Stimulated activated memory B cell treated with anti-CD40 and anti-IgM and Interleukin-4, amounts not matched to agents 10 μg/mL and 1 μg/mL and 100 μg/mL, for 72 hours (primary cell): Measurements from ENCODE around the gene ARFGEF2.

Experiments
- ATAC-seq: fragments of 150-1000 bp; cut with Tn5 transposase; 2 replicates; pipeline ENCODE4 v1.10.0; 2021
- H3K27ac Mint-ChIP-seq: one replicate; pipeline ENCODE4 v1.8.0; 2022; ENCODE audit warnings: mild to moderate bottlenecking, mixed read lengths
- H3K27me3 Mint-ChIP-seq: one replicate; pipeline ENCODE4 v1.8.0; 2022; ENCODE audit warnings: mixed read lengths
- H3K36me3 Mint-ChIP-seq: one replicate; pipeline ENCODE4 v1.8.0; 2022; ENCODE audit warnings: mixed read lengths
- H3K4me1 Mint-ChIP-seq: one replicate; pipeline ENCODE4 v1.8.0; 2022; ENCODE audit warnings: mixed read lengths
- H3K4me3 Mint-ChIP-seq: one replicate; pipeline ENCODE4 v1.8.0; 2022; ENCODE audit warnings: mild to moderate bottlenecking, moderate library complexity, mixed read lengths
- H3K9me3 Mint-ChIP-seq: one replicate; pipeline ENCODE4 v1.8.0; 2022; ENCODE audit warnings: mixed read lengths

ARFGEF2 gene

GRCh38 chr20:48912065-48912464, 9.4 kb upstream of the ARFGEF2 start:
- H3K4me3 Mint-ChIP-seq = no peak overlapping the region

DNA sequence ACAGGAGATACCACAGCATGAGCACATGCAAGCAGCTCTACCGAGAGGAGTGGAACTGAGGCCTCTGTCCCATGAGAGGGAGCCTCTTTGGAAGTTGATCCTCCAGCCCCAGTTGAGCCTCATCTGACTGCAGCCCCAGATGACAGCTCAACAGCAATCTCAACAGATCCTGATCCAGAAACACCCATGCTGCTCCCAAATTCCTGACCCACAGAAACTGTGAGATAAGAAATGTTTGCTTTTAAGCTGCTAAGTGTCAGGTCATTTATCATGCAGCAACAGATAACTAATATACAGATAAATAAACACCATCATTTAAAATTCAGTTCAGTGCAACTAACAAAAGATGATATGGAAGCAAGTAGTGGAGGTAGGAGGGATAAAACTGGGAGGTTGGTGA, 4.8 kb upstream of the ARFGEF2 start:
- H3K9me3 Mint-ChIP-seq = no peaks in the 10 kb centered on the region
- H3K4me3 Mint-ChIP-seq = no peak overlapping the region
- H3K27ac Mint-ChIP-seq = no peak overlapping the region
- peaks cover 42% of the 10 kb centered on the region for H3K4me1 Mint-ChIP-seq
- ATAC-seq = no peak
- H3K36me3 Mint-ChIP-seq = peaks cover 6% of the 10 kb centered on the region
- no peaks in the 10 kb centered on the region for H3K27me3 Mint-ChIP-seq

More at GRCh38 chr20:48912065-48912464, 9.4 kb upstream of the ARFGEF2 start:
- ATAC-seq = peak; percentile 98
- Mint-ChIP-seq H3K9me3 (peaks cover 3% of the 10 kb centered on the region), H3K27me3 (no peaks in the 10 kb centered on the region), H3K27ac (peak overlapping the region; percentile 61), H3K36me3 (no peaks in the 10 kb centered on the region), H3K4me1 (peaks cover 44% of the 10 kb centered on the region)

GRCh38 chr20:48919336-48919881, 2.1 kb upstream of the ARFGEF2 start:
- H3K9me3 Mint-ChIP-seq = no peaks in the 10 kb centered on the region
- no peak for ATAC-seq
- H3K27me3 Mint-ChIP-seq = no peaks in the 10 kb centered on the region
- H3K36me3 Mint-ChIP-seq = peaks cover 6% of the 10 kb centered on the region
- peaks cover 42% of the 10 kb centered on the region for H3K4me1 Mint-ChIP-seq
- no peak overlapping the region for H3K4me3 Mint-ChIP-seq
- H3K27ac Mint-ChIP-seq = no peak overlapping the region

DNA sequence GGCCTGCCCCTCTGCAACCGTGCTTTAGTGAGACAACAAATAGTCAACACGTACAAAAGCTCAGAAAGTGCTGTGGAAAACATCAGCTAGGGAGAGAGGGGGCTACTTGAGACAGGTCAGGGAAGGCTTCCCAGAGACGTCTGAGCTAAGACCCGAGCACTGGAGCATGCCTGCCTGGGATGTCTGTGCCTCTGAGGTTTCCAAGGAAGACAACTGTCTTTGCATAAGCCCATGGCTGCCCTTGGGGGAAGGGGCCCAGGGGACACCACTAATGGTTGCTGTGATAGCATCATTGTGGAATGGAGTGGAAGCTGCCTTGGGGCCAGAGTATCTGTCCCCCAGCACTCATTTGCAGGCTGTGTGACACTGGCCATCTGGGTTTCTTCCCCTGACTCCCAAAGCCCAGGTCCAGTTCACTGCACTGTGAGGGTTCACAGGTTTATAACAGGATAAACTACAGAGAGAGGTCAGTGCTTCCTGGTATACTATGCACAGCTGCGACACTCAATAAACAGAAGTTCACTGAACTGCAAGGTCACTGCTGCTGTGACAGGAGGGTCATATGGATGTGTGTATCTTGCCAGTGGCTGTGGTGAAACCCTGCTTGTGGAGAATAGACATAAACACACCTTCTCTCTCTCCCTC, 1.5 kb upstream of the ARFGEF2 start:
- no peaks in the 10 kb centered on the region for H3K27me3 Mint-ChIP-seq
- peak overlapping the region; percentile 93 for H3K4me3 Mint-ChIP-seq
- ATAC-seq = no peak
- H3K9me3 Mint-ChIP-seq = no peaks in the 10 kb centered on the region
- H3K36me3 Mint-ChIP-seq = peaks cover 6% of the 10 kb centered on the region
- peak overlapping the region; percentile 92 for H3K27ac Mint-ChIP-seq
- H3K4me1 Mint-ChIP-seq = peaks cover 47% of the 10 kb centered on the region

DNA sequence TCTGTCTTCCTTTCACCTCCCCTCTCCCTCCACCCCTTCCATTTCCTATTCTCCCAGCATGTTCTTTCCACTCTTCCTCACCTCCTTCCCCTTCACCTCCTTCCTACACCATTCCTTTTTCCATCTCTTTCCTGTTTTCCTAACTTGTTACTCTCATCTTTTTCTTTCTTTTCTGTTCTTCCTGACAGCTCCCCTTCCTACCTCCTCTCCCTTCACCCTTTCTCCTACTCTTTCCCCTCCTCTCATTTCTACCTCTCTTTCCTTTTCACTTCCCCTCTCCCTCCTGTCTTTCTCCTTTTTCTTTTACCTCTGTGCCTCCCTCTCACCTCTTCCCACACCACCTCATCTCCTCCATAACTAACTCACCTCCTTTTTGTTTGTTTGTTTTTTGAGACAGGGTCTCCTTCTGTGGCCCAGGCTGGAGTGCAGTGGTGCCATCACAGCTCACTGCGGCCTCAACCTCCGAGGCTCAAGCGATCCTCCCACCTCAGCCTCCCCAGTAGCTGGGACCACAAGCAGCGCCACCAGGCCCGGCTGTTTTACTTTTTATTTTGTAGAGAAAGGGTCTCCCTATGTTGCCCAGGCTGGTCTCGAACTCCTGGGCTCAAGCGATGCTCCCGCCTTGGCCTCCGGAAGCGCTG, 864 bp upstream of the ARFGEF2 start:
- Mint-ChIP-seq H3K27me3 (no peaks in the 10 kb centered on the region), H3K36me3 (peaks cover 6% of the 10 kb centered on the region), H3K4me1 (peaks cover 50% of the 10 kb centered on the region), H3K9me3 (no peaks in the 10 kb centered on the region), H3K27ac (peak overlapping the region; percentile 92), H3K4me3 (peak overlapping the region; percentile 93)
- ATAC-seq = no peak

DNA sequence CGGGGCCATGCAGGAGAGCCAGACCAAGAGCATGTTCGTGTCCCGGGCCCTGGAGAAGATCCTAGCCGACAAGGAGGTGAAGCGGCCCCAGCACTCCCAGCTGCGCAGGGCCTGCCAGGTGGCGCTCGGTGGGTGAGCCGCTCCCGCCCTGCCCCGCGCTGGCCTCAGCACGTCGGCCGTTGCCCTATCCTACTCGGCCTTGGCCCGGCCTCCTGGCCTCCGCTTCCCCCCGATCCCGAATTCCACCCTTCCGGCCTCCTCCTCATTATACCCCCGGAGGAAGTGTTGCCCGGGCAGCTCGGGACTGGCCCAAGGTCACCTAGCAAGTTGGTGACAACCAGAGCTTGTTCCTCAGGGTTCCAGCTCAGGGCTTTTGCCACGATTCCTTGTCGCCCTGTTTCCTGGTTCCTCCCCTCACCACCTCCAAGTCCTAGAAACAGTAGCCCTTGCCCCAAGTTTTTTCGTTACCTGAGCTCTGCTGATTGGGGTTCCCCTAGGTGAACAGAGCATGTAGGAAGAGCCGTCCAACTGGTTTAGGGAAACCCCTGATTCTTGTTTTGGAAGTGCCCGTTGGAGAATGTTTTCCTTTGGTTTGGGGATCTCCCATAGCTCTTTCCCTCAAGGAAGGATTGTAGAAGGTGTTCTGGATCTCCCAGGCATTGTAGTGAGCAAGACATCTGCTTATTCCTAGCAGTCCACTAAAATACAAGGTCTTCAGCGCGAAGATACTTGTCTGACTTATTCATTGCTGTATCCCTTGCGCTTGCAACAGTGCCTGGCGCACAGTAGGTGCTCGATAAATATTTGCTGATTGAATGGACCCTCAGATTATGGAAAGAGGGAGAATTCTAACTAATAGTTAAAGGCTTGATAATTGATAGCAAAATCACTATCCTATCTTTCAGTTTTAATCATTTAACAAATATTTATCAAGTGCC, 641 bp downstream of the ARFGEF2 start:
- Mint-ChIP-seq H3K27me3 (no peaks in the 10 kb centered on the region), H3K4me1 (peaks cover 64% of the 10 kb centered on the region), H3K27ac (peak overlapping the region; percentile 92), H3K36me3 (peaks cover 12% of the 10 kb centered on the region), H3K9me3 (no peaks in the 10 kb centered on the region), H3K4me3 (peak overlapping the region; percentile 98)
- peak; percentile 77 for ATAC-seq

- Mint-ChIP-seq H3K9me3 (no peaks in the 10 kb centered on the region), H3K4me3 (peak overlapping the region; percentile 98), H3K27ac (peak overlapping the region; percentile 92), H3K36me3 (peaks cover 12% of the 10 kb centered on the region), H3K27me3 (no peaks in the 10 kb centered on the region), H3K4me1 (peaks cover 65% of the 10 kb centered on the region)
- ATAC-seq = no peak
These were observed 1.7 kb downstream of the ARFGEF2 start for GRCh38 chr20:48923149-48923718.

GRCh38 chr20:48924756-48925109, 3.2 kb downstream of the ARFGEF2 start:
- H3K36me3 Mint-ChIP-seq = peaks cover 12% of the 10 kb centered on the region
- peaks cover 65% of the 10 kb centered on the region for H3K4me1 Mint-ChIP-seq
- ATAC-seq = no peak
- no peaks in the 10 kb centered on the region for H3K27me3 Mint-ChIP-seq
- peak overlapping the region; percentile 92 for H3K27ac Mint-ChIP-seq
- peak overlapping the region; percentile 98 for H3K4me3 Mint-ChIP-seq
- no peaks in the 10 kb centered on the region for H3K9me3 Mint-ChIP-seq

- peak overlapping the region; percentile 57 for H3K27ac Mint-ChIP-seq
- ATAC-seq = no peak
- H3K4me3 Mint-ChIP-seq = no peak overlapping the region
- H3K36me3 Mint-ChIP-seq = peaks cover 8% of the 10 kb centered on the region
- H3K27me3 Mint-ChIP-seq = no peaks in the 10 kb centered on the region
- peaks cover 50% of the 10 kb centered on the region for H3K4me1 Mint-ChIP-seq
- no peaks in the 10 kb centered on the region for H3K9me3 Mint-ChIP-seq
These were observed 4.8 kb downstream of the ARFGEF2 start for GRCh38 chr20:48926267-48926666.

DNA sequence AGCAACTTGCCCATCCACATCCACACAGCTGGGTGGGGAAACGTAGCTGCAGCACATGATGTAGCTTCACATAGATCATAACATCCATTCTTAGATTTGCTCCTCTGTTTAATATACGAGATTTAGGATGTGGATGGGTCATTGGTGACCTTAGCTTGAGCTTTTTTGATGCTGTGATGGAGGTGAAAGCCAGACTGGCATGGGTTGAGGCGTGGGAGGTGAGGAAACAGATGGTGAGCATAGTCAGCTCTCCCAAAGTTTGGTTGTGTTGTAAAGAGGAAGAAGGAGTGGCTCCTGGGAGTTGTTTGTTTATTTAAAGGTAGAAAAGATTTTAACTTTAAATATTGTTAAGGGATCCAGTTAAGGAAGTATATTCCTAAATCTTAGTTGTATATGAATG, 5.3 kb downstream of the ARFGEF2 start:
- ATAC-seq = no peak
- H3K27ac Mint-ChIP-seq = peak overlapping the region; percentile 57
- no peaks in the 10 kb centered on the region for H3K9me3 Mint-ChIP-seq
- H3K4me3 Mint-ChIP-seq = peak overlapping the region; percentile 10
- peaks cover 48% of the 10 kb centered on the region for H3K4me1 Mint-ChIP-seq
- no peaks in the 10 kb centered on the region for H3K27me3 Mint-ChIP-seq
- H3K36me3 Mint-ChIP-seq = peaks cover 6% of the 10 kb centered on the region

GRCh38 chr20:48928832-48929725, 7.6 kb downstream of the ARFGEF2 start:
- Mint-ChIP-seq H3K9me3 (no peaks in the 10 kb centered on the region), H3K27ac (no peak overlapping the region), H3K27me3 (no peaks in the 10 kb centered on the region), H3K4me3 (no peak overlapping the region), H3K4me1 (peaks cover 27% of the 10 kb centered on the region), H3K36me3 (peaks cover 6% of the 10 kb centered on the region)
- no peak for ATAC-seq

DNA sequence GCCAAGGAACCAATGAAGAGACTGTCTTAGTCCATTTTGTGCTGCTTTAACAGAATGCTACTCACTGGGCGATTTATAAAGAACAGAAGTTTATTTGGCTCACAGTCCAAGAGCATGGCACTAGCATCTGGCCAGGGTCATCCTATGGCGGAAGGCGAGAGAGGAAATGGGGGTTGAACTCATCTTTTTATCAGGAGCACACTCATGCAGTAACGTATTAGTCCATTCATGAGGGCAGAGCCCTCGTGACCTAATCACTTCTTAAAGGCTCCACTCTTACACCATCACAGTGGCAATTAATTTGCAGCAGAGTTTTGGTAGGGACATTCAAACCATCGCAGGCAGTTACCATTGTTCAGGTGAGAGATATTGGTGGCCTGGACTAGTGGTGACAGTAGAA, 8.5 kb downstream of the ARFGEF2 start:
- ATAC-seq = no peak
- H3K36me3 Mint-ChIP-seq = peaks cover 10% of the 10 kb centered on the region
- H3K27me3 Mint-ChIP-seq = no peaks in the 10 kb centered on the region
- no peak overlapping the region for H3K4me3 Mint-ChIP-seq
- H3K9me3 Mint-ChIP-seq = no peaks in the 10 kb centered on the region
- H3K4me1 Mint-ChIP-seq = peaks cover 27% of the 10 kb centered on the region
- H3K27ac Mint-ChIP-seq = no peak overlapping the region

- H3K27ac Mint-ChIP-seq = no peak overlapping the region
- H3K27me3 Mint-ChIP-seq = no peaks in the 10 kb centered on the region
- ATAC-seq = no peak
- H3K9me3 Mint-ChIP-seq = no peaks in the 10 kb centered on the region
- H3K36me3 Mint-ChIP-seq = peaks cover 10% of the 10 kb centered on the region
- no peak overlapping the region for H3K4me3 Mint-ChIP-seq
- peaks cover 26% of the 10 kb centered on the region for H3K4me1 Mint-ChIP-seq
These were observed 9.4 kb downstream of the ARFGEF2 start for GRCh38 chr20:48930878-48931277.
